GM12801 (cell line): ENCODE measurements around the gene PTPN5.

Experiments
- TF ChIP-seq, protein P1 (sequence below): IDR thresholded peaks from one replicate; pipeline ENCODE4 v1.5.1; 2011; ENCODE audit warnings: control low read depth; ENCODE audit not compliant: insufficient read length; ENCODE audit errors: extremely low read depth

The PTPN5 gene

DNA sequence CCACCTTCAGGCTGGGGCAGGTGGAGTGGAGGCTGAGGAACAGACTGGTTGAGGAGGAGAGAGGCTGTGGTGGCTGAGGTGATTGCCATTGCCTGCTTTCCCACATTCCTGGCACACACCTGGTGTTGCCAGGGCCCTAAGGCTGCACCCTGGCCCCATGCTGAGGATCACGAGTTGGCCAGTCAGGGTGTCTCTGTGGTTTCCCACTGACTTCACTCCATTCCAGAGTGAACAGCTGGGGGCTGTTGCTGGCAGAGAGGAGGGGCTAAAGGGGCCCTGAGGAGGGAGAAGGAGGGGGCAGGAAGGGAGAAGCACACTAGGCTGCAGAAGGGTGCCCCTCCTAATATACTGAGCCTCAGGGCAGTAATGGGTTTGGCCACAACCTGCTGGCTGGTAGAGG, 91.2 kb downstream of the PTPN5 start:
- TF ChIP-seq, protein P1, sequence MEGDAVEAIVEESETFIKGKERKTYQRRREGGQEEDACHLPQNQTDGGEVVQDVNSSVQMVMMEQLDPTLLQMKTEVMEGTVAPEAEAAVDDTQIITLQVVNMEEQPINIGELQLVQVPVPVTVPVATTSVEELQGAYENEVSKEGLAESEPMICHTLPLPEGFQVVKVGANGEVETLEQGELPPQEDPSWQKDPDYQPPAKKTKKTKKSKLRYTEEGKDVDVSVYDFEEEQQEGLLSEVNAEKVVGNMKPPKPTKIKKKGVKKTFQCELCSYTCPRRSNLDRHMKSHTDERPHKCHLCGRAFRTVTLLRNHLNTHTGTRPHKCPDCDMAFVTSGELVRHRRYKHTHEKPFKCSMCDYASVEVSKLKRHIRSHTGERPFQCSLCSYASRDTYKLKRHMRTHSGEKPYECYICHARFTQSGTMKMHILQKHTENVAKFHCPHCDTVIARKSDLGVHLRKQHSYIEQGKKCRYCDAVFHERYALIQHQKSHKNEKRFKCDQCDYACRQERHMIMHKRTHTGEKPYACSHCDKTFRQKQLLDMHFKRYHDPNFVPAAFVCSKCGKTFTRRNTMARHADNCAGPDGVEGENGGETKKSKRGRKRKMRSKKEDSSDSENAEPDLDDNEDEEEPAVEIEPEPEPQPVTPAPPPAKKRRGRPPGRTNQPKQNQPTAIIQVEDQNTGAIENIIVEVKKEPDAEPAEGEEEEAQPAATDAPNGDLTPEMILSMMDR = no peak

DNA sequence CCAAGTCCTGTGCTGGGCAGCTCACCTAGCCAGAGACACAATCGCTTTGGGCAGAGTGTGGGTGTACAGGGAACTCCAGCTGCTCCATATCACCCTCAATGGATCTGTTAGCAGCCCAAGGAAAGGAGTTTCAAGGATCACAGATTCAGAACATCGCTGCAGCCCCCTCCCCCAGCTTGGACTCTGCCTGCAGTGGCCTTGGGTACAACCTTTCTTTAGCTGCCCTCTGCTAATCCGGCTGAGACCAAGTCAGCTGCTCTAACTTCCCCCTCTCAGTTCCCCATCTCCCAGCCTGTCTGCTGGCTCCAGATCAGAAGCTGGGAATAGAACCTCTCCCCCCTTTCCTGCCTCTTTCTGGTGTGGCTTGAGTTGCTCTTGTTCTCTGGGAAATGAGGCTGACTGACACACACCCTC, 91.7 kb downstream of the PTPN5 start:
- TF ChIP-seq, protein P1 = no peak

DNA sequence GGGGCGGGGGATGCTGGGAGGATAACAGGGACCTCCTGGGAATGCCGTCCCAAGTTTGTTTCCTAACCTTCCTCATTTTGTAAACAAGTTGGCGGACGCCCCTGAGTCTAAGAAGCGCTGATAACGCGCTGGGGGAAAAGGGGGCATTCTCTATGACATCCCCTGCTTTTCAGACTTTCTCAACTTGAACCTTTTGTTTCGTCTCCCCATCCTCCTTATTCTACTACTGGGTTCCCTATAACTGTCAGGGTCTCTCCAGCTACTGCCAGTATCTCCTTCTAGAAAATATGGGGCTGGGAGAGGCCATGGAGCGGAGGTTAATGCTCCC, 92.4 kb downstream of the PTPN5 start:
- TF ChIP-seq, protein P1 = no peak

DNA sequence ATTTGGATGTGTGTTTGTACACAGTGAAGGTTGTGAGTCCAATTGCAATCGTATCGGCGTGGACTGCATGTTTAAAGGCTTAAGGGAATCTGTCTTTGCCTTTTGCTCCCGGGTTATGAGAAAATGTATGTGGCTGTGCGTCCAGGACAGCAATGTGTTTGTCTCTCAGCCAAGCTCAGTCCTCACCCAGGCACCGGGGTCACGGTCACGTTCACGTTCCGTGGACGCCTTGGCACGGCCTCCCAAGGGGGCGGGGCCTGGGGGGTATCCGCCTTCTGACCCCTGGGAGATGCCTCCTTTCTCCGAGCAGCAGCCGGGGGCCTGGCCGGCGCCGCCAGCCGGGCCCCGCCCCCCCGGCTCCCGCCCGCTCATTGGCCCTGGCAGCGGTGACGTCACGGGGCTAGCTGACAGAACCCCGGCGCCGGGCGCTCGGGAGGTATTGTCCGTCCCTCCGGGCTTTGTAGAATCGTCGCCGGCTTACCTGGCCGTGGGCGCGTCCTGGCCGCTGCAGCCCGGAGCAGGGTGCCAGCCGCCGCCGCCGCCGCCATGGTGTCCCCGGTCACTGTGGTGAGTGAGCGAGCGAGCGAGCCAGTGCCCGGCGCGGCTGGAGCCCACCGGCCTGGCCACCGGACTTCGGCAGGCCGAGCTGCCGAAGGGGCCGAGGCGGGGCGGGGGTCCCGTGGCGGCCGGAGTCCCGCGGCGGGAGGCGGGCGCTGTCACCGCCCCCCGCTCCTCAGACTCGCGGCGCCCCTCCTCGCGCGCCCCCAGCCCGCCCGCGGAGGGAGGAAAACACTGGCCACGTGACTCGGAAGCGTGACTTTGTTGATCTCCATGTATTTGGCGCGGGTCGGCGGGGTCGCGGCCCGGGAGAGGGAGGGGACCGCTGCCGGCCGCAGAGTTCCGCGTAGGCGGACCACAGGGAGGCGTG, 93.0 kb downstream of the PTPN5 start, which contains the start of gene TMEM86A:
Gene TMEM86A, plus strand, starts transcription at position 439 of the 928 bp plus-strand sequence. Its CDS starts 108 bp downstream, at position 547.
- TF ChIP-seq, protein P1 = no peak

DNA sequence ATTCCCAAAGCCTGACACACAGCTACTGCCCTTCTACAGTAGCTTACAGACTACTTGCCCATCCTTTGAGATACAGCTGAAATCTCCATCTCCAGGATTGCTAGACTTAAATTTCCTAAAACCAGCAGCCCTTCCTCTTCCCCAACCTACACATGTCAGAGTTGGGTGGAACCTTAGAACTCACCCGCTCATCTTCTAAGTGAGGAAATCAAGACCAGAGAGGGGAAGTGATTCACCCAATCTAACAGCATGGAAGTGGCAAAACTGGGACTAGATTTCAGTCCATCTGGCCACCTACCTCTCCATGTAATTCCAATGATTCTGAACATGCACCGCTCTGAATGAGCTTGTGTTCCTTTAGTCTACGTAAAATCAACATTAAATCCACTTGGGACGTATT, 94.0 kb downstream of the PTPN5 start:
- TF ChIP-seq, protein P1 = no peak

DNA sequence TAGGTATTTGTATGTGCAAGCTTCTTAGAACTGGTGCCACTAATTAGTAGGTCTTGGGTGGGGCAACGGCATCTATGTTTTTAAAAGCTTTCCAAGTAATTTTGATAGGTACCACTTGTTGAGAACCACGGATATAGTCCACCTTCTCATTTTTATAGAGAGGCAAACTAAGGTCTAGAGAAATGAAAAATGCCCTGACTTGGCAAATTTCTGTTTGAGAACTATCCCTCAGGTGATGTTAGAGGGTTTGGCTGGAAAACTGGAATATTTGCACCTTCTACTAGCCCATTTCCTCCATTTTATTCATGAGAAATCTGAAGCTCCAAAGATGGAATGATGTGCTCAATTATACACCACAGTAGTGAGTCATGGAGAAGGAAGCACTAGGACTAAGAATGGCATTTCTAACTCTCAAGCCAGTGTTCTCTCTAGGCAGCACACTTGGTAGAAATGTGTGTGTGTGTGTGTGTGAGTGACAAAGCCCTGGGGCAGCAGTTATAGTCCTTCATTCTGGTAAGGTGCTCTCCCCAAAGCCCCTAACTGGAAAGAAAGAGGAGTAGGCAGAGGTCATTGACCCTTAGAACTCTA, 94.9 kb downstream of the PTPN5 start:
- TF ChIP-seq, protein P1 = no peak

DNA sequence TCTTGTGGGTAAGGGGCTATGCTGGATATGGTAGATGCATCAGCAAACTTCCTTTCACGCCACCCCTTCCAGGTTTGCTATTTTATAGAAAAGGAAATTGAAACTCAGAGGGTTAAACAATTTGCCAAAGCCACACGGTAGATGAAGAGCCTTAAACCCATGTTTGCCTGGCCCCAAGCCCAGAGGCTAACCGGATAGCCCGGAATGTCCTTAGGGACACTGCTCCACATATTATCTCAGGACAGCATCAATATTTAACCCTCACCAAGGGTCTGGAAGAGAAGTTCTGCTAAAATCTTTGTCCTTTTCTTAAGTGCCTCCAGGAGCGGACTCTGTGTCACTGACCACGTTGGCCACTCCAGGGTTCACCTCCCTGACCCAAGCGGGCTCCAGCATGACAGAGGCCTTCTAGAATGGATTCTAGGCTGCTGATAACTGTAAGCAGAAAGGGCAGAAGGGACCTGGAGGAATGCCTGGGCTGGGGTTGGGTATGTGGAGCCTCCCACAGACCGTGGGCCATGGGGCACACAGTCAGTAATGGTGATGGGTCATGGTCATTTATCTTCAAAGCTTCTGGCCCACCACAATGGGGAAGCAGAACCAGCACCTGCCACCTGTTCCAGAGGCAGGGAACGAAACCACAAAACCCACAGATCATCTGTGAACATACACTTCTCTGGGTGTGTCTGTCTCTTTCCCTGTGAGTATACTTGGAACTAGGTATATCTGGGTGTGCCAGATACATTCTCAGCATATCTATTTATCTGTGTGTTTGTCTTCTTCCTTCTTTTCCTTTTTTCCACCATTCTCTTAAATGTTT, 98.4 kb downstream of the PTPN5 start:
- TF ChIP-seq, protein P1 = no peak
